NCI-H128 (cell line): ENCODE results near the gene TNS3.

Source experiments
- DNase-seq: peaks from one replicate; lab custom pipeline; 2025; ENCODE audit not compliant: unreplicated experiment; lab: John Stamatoyannopoulos, UW

The TNS3 gene

DNA sequence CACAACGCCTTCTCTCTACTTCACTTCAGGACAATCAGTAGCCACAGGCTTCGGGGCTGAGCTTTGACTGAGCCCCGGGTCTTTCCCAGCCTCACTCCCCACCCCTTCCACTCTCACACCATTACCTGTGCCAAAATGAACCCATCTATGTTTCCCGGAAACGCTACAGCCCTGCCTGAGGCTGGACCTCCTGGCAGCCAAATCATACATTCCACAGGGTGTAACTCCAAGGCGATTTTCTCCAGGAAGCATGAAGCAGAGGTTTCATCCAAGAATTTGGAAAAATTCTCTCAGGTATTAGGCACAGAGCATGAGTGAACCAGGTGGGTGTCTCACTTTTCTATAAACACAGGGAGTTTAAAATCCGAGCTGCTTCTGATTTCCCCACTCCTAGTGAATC lies 286.3 kb downstream of the TNS3 start:
- DNase-seq: no peak

DNA sequence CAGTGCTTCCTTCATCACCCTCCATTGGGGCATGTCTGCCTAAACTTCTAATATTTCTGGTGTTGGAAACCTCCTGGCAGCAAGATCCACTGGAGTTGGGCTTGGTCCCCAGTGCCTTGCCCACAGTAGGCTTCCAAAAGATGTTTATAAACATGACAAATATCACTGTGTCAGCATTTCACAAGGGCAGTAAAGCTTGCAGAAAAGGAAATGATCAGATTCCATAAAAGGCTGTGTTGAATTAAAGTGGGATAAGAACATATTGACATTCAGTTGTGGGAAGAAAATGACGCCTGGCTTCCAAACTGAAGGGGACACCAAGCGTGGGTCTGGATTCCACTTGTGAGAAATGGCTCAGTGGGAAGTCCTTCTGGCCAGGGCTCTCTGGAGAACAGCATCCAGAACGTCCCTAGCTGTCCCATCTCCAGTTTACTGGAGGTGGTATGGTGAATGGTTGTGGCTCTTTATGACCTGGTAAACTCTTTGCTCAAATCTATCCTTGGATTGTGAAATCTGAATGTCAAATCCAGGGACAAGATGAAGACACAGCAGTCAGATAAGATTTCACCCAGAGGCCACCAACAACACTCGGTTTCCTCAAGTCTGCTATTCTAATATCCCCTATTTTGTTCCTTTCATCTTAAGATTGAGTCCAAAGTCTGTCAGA lies 287.2 kb downstream of the TNS3 start:
- no peak for DNase-seq

DNA sequence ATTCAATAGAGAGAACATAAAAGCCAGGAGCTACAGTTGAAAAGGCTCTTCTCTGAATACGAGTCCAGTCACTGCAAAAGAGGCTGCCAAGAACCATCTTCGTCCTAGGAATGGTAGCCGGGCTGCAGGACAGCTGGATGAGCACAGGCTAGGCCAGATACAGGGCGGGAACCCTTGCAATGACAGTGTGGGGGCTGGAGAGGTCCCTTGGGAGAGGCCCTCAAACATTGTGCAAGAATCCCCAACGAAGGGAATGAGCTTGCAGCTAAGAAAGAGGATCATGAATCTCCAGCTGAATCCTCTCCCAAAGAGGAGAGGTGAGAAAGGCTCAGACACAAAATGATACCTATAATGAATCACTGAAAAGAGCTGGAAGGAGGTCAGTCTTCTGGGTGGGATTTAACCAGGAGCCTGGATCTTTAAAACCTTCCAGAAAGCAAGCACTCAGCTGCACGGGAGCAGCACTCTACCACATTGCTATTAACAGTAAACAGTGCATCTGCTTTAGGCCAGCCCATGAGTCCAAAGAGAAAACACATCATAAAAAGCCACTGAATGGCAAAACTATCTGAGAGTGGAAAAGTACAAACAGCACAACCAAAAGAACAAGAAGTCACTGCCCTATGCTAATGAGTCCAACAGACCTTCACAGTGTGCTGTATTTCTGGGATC lies 287.9 kb downstream of the TNS3 start:
- no peak for DNase-seq

DNA sequence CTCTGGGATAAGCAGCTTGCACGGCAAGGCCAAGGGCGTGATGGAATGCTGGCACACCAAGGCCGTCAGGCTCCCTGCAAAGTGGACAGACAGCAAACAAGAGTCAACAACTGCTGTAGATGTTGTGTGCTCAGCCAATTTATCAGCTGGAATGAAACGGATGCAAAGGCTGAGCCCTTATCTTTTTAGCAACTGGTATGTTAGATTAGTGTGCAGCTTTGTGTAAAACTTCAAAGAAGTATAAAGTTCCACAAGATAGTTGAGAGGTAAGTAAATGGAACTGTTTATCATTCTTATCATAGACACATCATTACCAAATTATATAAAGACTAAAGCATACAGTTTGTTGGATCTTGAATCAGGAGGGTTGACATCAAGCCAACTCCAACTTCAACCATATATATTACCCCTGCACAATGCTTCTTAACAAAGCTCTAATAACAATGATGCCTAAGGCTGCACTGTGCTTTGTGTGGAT lies 289.0 kb downstream of the TNS3 start:
- DNase-seq: no peak

DNA sequence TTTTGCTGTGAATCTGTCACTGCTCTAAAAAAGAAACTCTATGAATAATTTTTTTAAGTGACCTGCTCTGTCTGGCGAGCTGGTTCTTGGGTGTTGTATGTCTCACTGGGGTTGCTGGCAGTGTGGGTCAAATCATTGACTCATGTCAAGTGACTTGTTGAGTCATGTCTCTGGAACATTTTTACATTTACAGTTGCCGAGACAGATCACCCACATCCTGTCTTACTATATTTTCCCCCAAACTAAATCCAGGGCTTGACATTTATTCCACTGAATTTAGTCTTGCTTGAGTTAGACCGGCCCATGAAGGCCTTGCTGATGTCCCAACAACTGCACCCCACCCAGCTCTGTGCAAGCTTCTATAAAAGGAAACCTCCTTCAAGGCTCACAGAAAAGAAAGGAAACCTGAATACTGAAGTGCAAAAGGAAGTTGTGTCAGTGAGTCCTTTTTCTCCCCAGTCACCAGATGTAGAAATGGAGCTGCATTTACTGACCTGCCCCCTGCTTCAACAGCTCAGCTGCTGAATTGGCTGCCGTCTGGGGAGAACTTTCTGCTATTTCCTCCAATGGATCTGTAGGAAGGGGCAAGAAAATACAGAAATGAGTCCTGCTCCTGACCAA lies 290.3 kb downstream of the TNS3 start:
- DNase-seq: no peak

DNA sequence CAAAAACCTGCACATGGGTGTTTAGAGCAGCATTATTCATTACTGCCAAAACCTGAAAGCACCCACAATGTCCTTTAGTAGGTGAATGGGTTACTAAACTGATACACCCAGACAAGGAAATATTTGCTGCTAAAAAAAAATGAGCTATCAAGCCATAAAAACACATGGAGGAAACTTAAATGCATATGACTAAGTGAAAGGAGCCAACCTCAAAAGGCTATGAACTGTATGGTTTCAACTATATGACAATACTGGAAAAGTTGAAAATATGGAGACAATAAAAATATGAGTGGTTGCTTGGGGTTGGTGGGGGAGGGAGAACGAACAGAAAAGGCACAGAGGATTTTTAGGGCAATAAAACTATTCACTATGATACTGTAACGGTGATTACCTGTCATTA lies 291.0 kb downstream of the TNS3 start:
- no peak for DNase-seq

DNA sequence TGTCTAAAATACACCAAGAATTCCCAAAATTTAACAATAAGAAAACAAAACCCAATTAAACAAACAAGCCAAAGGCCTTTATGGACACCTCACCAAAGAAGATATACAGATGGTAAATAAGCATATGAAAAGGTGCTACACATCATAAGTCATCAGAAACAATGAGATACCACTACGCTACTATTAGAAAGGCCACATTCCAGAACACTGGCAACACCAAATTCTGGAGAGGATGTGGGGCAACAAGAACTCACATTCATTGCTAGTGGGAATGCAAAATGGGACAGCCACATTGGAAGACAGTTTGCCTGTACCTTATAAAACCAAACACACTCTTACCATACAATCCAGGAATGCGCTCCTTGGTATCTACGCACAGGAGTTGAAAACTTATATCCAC lies 291.4 kb downstream of the TNS3 start:
- no peak for DNase-seq

DNA sequence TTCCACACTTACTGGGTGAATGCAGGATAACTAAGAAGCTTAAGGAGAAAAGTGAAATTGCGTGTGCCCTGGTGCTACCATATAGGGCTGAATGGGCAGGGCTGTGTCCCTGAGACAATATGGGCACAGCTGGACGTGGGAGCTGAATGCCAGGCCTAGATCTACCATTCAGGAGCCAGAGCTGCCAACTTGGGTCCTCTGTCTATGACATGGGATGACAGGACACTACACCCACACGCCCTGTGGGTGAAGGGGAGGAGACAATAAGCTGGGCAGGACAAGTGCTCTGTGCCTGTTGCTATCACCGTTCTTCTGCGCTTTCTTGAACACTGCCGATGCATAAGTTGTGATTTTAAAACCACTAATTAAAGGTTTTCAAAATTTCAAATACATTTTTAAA lies 293.9 kb downstream of the TNS3 start:
- DNase-seq: no peak

DNA sequence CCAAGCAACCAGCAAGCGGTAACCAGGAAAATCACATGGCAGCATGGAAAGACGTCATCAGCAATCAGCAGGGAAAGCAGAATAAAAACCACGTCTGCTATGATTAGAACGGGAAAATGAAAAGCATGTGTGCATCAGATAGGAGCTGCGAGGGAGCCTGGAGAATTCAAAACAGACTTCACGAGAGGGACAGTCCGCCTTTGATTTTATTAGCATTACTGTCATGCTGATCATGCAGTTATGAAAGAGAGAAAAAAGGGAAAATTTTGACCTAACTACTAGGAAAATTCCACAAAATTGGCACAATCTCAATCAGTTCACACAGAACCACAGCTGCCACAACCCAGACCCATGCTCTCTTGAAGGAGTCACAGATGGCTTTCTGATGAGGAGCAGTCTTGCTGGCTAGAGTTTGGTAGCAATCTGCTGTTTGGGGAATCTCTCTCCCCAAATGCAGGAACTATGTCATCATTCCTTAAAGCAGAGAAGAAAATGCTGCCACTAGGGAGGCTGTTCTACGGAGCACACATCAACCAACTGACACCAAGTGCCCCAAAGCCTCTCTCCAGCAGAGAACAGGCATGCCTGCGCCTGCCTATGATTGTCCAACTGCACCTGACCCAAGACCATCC lies 295.9 kb downstream of the TNS3 start:
- no peak for DNase-seq

DNA sequence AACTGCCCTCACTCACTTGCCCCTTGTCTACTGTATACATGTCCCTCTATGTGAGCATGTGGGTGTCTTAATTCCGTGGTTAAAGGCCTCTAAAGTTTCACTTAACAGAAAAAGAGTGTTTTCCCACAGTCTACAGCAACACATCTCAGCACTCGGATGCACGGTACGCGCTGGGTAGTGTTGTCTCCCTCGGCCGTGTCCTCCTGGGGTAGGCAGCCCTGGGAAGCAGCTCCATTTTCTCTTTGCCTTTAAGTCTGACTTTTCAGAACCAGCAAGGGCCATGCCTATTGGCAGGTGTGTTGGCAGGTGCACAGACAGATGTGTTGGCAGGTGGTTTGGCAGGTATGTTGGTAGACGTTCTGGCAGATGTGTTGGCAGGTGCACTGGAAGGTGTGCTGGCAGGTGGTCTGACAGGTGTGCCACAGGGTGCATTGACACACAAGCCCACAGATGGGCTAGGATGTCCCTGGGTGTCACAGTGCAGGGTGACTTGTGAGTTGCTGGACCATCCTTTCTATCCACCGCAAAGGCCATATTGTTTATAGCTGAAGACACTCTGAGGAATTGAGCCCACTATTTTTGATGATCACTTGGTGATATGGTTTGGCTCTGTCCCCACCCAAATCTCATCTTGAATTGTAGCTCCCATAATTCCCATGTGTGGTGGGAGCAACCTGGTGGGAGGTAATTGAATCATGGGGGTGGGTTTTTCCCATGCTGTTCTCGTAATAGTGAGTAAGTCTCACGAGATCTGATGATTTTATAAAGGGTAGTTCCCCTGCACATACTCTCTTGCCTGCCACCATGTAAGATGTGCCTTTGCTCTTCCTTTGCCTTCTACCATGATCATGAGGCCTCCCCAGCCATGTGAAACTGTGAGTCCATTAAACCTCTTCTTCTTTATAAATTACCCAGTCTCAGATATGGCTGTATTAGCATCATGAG lies 296.9 kb downstream of the TNS3 start:
- no peak for DNase-seq

DNA sequence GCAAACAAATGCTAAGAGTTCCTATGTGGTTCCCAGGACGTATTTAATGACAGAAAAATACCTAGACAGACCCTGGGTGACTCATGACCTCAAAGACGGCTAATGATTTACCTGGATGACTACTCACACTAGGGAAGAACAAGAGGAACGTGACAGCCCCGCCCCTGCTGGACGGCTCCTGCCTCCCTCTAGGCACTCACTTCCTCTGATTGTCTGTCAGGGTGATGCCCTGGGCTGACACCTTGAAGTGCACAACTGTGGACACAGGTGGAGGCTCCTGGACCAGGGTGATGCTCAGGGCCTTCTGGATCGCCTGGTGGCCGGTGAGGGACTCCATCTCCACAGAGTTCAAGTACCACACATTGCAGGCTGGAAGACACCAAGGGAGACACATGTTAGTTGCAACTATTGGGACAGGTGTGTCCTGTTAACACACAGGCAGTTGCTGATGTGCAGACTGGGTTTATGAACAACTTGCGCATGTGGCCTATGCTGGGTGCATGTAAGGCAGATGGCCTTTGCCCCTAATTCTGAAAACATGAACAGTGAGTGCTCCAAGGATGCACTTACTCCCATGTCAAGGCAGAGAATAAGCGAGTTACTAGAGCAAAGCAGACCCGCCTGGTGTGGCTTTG lies 298.3 kb downstream of the TNS3 start:
- no peak for DNase-seq

DNA sequence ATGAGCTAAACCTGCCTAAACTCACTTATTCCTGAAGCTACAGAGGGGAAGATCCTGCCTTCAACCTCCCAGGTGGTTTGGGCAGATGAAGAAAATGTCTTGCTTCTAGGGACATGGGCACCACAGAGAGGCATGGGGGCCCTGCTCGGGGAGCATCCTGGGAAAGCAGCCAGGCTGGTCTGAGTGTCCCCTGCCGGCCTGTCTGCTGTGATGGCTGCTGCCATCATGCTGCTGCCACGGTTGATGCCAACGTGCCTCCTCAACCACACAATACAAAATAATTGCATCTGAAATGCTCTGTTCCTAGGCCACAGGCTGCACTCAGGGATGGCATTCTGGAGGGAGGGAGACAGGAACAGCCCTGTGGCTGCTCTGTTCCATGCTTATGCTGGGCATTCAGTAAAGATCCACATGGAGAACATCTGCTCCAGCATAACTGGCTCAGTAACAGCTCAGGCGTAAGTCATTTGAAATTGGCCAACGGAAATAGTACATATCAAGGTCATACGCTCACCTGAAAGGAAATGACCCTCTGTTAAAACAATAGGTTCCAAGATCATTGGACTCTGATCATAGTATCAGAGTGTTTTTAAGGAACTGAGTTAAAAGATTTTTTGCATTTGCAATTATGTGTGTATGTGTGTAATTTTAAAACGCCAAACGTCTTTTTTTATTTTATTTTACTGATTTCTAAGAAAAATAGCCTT lies 299.0 kb downstream of the TNS3 start:
- no peak for DNase-seq

DNA sequence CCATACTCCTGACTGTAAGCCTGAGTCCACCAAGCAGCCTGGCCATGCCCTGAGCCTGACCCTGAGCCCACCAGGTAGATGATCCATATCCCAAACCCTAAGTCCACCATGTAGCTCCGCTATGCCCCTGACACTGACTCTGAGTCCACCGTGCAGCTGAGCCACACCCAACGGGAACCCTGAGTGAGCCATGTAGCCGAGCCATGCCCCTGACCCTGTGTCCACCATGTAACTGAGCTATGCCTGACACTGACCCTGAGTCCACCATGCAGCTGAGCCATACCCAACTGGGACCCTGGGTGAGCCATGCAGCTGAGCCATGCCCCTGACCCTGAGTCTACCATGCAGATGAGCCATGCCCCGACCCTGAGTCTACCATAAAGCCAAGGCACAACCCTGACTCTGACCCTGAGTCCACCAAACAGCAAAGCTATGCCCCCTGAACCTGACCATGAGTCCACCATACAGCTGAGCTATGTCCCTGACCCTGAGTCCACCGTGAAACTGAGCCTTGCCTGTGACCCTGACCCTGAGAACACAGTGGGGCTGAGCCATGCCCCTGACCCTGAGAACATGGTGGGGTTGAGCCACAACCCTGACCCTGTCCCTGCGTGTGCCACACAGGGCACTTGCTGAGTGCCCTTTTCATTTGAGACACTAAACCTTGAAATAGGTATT lies 299.8 kb downstream of the TNS3 start:
- DNase-seq: no peak

DNA sequence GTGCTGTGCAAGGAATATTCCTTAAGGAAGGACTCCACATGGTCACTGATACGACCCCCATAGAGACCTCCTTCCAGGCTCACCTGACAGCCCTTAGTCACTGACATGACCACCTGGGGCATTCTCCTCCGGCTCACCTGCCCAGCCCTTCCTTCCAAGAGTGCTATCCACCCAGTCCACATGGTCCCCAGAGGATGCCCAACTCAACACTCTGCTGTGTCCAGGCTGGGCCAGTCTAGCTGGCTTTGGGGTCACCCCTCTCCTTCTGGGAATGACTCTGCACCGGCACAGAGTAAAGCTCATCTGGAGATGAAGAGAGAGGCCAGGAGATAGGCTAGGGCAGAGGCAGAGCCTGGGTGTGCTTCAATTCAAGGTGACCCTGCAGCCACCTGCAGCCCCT lies 300.8 kb downstream of the TNS3 start:
- DNase-seq: no peak

DNA sequence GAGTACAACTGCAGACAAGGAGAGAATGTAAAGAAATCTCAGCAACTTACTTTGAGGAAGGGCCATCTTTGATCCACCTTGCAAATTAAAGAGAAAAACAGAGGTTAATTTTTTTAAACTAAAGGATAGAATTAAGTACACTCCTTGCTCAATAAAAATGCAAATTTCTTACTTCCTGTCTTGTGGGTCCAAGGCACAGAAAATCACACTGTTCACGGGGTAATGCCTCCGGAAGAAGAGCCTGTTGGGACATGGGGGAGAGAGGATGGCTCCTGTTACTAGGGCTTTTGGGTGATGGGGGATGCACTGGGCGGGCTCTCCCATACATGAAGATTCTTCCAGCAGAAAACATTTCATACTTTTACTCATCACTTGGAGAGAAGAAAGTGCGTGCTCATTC lies 301.8 kb downstream of the TNS3 start:
- DNase-seq: no peak

DNA sequence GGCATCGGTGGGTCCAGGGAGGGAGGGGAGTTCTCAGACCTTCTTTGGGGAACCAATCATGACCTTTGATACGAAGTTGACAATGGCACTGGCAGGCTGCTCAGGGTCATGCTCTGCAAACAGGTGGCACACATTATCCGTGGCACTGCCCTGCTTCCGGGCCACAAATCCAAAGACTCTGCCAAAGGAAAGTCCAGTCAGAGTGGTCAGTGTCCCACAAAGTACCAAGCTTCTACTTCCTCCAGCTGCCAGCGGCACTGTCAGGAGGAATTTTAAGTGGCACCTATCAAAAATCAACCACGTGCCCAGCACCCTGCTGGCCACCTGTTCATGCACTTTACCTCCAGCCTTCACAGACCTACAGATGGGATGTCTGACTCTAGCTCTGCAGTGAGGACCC lies 303.9 kb downstream of the TNS3 start:
- no peak for DNase-seq

DNA sequence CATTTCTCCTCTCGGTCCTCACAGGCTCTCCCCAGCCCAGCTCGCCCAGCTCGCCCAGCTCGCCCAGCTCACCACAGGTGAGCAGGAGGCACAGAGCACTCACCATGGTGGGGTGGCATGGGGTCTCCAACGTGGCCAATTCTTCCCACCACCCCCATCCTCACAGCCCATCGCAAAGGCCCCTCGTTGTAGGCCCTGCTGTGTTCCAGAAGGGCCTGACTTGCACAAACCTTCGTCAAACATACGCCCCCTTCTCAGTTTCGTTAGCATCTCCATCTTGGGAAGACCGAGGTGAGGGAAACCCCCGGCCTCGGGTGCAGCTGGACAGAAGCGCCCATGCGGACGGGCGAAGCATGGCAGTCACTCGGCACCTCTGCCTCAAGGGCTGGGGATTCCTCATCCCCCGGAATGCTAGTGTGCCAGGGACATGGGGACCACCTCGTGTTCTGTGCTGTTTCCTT lies 304.6 kb downstream of the TNS3 start:
- DNase-seq: no peak

DNA sequence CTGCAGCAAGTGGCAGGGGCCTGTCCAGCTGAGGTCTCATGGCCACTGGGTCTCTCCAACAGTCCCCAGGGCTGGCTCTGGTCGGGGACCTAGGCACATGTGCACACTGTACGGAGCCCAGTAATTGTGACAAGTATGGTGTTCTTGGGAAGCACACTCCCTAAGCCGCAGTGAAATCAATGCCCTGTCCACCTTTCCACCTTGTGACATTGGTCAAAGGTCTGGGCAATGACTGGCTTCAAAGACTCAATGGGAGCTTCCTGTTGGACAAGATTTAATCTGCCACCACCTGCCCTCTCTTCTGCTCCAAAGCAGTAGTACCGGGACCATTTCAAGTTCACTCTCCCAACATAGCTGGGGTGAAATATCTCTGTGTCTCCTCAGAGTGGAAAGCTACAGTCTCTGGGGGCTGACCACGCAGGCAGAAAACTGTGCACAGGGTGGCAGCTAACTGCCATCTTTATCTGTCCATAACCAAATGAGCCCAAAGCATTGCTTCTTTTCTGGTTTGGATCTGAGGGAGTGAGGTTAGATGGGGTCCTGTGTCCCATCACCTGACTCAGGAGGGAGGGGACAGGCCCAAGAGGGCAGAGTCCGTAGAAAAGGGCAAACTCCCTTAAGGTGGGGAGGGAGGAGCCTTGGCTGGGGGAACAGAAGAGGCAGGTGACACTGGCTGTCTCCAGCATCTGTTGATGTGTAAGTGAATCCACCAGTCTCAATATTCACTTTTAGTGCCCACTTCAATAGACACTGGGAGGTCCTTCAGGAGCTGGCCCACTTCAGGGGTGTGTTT lies 307.7 kb downstream of the TNS3 start:
- no peak for DNase-seq
